SKM-1 treated with dmso at 0.1 percent for 144 hours (cell line): ENCODE data around the gene DMAP1.

ENCODE experiments used
- DNase-seq: peaks from one replicate; lab custom pipeline; 2025; ENCODE audit not compliant: unreplicated experiment; lab: John Stamatoyannopoulos, UW

Gene DMAP1

DNA sequence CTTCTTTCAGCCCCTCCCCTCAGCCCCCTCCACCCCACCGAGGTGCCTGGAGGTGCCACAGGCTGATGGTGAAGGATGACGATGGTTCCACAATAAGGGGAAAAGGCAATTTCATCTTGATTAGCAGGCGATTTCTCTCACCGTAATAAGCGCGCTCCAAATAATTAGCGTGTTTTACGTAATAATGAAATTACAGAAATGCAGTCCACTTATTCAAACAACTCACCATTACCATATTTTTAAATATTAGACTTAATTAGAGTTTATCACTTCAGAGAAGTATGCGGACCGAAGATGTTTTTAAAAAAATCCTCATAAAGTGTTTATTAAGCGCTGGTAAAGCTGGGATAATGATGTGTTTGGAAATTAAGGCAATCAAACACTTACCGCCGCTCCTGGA, 14.9 kb downstream of the DMAP1 start:
- no peak for DNase-seq

DNA sequence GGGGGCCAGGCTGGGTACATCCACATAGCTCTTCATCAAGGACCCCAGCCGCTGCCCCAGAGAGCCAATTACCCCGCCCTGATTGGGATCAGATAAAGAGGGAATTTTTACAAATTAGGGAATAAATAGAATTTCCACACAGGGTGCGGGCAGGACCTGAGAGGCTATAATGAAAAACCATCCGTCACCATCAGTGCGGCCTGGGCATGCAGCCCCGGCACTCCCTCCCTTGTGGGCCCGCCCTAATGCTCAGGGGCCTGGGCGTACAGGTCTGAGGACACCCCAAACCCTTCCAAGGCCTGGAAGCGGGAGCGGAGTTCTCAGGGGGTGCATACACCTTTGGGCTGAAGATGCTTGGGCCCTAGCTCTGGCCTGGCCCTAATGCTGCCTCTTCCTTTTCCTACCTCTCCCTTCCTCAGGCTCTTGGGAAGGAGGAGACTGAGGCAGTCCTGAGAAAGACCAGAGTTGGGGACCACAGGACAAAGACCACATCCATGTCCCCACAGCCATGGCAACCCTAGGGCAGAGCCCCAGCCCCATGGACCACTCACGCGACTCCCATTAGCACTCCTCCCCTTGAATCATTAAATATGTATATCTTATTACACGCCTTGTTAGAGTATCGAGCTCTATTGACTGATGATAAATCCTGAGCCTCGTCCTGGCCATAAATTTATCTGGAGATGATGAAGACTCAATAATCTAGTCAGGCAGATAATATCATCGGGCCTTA, 16.3 kb downstream of the DMAP1 start:
- DNase-seq: no peak

DNA sequence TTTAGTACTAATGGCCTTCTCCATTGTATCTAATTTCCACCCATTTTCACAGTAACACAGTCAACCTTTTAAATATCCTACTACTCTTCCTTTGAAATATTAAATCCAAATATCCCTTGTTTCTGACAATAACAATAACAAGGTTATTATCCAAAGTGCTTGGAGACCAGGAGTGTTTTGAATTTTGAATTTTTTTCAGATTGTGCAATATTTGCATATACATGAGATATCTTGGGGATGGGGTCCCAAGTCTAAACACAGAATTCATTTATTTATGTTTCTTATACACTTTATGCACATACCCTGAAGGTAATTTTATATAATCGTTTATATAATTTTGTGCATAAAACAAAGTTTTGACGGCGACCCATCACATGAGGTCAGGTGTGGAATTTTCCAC, 17.5 kb downstream of the DMAP1 start:
- DNase-seq: no peak

DNA sequence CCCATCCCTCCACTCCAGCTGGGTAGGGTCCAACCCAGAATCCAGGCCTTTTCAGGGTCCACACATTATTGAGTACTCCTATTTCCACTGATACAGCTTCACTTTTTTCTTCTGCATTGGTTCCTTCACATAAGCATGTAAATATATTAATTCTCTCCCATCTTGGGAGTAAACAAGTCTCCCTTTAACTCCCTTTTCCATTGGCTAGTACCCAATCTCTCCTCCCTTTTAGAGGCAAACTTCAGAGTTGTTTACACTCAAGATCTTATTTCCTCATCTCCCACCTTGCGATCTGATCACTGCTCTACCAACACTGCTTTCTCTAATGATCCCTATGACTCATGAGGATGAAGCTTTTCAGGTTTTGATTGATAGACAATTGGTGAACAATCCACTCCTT, 20.3 kb downstream of the DMAP1 start:
- no peak for DNase-seq

DNA sequence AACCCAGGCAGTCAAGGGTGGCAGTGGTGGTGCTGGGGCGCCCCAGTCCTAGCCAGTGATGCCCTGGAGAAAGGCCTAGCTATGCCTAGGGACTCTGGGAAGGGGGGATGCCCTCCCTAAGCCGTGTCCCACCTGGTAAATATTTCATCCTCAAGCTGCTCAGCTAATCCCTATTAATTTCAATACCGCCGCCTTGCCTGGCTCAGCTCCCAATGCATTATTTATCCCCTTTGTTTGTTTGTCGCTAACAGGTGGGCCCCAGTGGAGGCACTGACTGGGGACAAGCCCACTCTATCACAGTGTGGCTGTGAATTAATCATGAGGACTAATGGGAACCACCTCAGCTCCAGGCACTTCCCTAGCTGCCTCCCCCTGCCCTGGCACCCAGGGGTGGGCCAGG, 22.5 kb downstream of the DMAP1 start:
- no peak for DNase-seq

DNA sequence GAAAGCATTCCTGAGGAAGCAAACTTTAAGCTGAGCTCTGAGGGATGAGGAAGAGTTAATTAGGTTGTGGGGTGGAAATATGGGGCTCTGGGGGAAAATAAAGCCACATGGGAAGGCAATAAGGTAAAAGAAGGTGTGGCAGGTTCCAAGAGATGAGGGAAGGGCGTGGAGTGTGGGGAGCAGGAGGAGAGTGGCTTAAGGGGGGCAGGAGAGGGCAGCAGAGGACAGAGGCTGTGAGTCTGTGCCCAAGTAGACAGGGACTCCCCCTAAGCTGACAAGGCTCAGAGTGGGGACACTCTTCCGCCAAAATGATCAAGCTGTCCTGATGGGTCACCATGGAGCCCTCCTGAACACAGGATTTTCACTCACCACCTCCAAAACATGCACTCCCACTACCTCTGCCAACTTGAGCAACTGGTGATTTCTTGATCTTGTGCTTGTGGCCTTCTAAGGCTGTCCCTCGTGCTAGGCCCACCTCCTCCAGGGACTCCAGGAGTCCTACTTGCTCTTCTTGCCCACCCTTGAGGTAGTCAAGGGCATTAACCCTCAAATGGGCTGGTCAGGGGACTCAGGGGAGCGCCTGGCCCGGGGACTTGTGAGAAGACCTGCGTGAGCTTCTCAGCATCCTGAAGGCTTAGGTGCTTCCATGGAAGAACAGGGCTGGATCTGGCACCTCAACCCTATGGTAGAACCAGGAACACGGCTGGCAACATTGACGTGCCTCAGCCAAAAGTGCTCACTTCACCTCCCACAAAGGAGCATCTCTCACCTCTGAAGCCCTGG, 23.4 kb downstream of the DMAP1 start:
- no peak for DNase-seq

DNA sequence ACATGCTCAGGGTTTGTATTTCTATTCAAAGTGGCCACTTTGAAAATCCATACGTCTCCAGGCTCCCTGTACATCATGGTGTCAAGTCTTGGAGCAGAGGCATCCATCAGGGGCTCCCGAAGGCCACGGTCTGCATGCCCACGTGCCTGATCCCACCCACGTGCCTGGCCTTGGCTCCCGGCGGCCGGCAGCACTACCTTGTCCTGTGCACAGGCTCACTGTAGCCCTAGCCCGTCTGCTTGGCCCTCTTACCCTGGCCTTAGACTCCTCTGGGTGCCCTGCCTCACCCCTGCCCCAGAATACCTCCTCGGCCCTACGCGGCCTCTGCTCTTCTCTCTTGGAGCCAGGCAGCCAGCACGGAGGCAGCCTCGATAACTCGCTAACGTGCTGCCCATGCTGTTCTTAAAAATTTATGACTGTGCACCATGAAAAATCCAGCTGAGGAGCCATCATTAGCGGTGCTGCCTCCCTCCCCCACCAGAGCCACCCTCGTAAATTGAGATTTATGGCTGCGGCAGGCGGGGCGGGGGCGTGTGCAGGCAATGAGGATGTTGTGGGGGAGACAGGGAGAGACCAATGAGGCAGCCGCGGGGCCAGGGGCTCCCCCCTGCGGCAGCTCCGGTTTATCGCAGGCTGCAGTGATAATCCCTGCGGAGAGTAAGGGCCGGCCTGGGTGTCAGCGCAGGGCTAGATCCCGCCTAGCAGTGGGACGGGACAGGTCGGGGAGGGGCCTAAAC, 24.6 kb downstream of the DMAP1 start:
- peak; percentile 29 for DNase-seq

DNA sequence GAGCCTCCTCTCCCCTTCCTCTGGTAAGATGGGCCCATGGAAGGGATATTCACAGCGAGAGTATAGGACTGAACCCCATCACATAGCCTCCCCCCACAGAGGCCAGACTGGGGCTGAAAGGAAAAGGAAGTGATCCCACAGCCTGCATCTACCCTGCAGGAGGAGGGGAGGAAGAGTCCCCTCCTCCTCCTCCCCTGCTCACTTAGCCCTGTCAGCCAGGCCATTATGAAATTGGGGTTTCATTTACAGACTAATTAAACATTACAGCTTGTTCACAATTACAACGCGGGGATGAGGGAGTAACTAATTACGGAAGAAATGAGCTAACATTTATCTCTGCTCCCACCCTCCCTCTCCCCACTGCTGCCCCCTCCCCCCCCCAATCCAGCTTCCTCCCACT, 25.4 kb downstream of the DMAP1 start:
- no peak for DNase-seq

DNA sequence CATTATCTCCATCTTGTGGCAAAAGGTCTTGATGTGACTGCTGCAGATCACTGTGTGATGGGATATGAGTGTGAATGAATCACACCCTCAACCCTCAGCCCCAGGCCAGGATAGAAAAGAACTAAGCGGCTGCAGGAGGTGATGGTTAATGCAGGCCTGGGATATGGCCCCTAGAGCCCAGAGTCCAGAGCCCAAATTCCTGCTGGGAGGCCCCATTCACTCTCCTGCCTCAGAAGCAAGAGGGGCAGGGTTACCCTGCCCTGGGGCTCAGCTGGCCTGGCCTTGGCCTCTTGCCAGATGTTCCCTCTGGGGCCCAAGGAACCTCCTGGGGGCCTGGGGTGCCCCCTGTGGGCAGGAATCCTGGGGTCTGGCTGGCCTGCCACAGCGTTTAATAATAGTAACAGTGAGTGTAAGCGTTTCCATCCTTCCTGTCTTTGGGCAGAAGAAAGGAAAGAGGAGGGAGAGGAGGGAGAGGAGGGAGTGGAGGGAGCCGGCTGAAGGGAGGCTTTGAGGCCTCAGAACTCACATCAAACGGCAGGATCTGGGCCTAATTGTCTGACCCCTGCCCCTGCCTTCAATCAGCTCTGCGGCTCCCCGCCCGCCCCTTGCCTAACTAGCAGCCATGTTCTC, 26.2 kb downstream of the DMAP1 start:
- no peak for DNase-seq

DNA sequence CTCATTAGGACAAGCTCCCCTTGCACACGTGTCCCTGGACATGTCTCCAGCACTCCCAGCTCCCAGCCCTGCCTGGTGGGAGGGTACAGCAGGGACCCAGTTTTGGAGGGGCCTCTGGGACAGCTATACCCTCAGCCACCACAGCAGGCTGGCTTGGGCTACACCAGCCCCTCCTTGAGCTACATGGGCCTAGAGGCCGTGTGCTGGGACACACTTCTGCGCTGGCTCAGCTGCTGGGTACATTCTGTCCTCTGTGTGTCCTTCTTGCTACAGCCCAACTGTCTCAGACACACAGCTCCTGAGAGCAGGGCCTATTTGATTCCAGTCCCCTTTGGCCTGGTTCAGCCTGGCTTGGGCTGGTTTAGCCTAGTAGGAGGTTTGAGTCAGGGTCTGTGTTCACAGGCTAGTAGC, 26.7 kb downstream of the DMAP1 start:
- no peak for DNase-seq

DNA sequence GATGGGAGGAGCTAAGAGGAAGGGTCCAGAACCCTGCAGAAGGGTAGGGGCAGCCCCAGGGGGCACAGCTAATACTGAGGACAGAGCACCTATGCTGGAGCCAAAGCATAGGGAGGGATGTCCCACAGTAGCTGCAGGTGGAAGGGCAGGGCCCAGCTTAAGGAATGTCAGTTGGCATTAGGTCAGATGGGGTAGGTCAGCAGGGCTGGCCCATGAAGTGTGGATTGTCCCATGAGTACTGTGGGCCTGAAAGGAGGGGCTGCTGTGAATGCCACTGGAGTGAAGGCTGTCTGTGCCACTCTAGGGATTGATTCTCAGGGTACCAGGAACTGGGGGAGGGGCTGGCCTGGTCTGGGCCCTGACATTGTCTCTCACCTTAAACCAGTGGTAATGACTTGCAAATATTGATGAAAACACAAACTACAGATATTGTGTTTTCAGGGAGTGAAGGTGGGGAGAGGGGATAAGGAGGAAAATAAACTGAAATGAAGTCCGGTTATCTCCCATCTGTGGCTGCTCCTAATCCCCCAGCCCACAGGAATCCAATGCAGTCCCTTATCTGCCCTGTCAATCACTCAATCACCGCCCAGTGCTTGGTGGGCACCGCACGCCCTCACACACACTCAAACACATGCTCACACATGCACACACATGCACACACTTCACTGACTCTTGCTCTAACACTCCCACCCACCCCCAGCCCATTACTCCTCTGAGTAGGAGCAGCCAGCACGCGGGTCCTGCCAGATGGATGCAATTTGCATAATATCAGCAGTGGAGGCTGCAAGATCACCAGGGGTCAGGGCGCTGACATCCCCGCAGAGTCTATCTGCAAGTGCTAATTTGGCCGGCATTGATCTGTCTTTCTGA, 27.8 kb downstream of the DMAP1 start:
- DNase-seq: no peak

DNA sequence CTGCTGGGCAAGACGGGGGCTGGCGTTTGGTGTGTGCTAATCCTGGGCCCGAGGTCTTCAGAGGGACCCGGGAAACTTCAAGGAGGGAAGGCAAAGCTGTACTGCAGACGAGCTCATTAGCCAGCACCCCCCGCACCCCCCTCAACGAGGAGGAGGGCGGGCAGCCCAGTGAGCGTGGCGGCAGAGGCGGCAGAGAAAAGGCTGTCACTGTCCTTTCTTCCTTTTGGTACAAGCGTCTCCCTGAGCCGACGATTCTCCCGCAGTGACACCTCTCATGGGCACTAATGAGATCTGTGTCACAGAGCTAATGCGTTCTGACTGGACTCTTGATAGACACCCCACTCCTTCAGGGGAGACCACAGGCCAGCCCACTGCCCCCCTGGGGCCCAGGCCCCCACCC, 29.5 kb downstream of the DMAP1 start:
- no peak for DNase-seq

DNA sequence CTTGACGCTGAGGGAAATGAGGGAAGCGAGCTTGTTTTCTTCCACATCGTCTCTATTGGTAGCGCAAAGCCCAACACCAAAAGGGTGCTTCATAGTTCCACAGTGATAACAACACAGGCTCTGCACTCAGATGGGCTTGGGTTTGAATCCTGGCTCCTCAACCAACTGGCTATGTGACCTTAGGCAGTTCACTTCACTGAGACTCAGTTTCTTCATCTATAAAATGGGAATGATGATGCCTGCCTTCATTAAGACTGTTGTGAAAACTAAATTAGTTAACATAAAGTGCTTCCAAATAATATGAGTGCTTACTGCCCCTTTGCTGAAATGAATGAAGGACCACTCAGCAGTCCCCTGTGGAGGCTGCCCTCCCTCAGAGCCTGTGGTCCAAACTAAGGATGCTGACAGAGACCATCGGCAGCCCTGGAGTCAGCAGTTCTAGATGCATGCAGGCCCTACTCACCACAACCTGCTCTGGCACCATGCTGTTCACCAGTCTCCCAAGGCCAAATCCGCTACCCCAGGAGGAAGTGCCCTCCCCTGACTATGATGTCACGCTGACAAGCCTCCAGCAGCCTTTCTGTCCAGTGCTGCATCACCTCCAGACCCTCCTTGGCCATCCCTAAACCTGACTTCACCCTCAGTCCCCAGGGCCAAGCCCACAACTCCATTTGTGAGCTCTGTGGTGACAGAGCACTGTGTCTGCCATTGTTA, 30.7 kb downstream of the DMAP1 start:
- DNase-seq: no peak

DNA sequence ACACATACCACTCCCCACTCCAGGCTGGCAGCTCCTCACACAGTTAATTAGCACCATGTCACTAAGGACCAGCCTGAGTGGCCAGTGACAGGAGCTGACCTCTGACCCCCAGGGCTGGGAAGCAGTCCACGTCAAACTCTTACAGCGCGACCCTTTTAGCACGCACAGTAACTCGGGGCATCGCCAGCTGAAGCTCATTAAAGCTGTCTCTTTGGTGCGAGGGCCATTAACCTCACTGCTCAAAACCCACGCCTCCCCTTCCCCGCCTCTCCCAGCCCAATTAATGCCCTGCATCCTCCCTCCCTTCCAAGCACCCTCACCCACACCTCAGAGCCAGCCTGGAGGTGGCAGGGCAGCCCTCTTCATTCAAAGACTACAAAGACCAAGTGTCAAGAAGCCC, 31.7 kb downstream of the DMAP1 start:
- DNase-seq: no peak

DNA sequence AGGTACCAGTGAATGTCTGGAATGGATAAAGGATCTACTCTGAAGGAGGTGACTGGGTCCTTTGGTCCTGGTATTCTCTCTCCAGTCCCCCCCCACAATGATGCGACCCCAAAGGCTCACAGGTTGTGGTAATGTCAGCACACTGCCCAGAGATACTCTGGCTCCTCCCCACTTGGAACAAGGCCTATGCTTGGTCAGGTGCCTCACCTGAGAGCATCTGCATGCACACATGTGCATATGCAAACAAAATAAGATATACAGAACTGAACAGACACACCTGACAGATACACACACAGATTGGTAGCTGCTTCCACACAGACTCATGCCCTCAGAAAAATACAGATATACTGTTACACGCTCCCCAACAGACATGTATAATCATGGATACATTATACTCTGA, 33.5 kb downstream of the DMAP1 start:
- DNase-seq: no peak

DNA sequence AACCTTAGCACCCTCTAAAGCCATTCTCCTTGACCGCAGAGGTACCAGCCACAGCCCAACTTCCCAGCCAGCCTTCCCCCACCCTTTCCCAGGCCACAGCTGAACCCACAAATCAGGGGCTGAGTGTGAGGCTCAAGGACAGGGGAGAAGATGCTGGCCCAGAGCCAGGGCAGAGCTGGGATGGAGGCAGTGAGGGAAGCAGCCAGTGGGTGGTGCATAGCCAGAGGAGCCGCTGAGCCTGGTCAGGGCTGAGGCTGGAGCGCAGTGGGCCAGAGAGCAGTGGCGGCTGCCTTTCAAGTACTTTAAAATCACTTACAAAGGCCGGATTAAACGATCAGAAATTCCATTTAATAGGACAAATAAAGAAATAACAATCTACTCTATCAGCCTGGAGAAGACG, 36.3 kb downstream of the DMAP1 start:
- no peak for DNase-seq

DNA sequence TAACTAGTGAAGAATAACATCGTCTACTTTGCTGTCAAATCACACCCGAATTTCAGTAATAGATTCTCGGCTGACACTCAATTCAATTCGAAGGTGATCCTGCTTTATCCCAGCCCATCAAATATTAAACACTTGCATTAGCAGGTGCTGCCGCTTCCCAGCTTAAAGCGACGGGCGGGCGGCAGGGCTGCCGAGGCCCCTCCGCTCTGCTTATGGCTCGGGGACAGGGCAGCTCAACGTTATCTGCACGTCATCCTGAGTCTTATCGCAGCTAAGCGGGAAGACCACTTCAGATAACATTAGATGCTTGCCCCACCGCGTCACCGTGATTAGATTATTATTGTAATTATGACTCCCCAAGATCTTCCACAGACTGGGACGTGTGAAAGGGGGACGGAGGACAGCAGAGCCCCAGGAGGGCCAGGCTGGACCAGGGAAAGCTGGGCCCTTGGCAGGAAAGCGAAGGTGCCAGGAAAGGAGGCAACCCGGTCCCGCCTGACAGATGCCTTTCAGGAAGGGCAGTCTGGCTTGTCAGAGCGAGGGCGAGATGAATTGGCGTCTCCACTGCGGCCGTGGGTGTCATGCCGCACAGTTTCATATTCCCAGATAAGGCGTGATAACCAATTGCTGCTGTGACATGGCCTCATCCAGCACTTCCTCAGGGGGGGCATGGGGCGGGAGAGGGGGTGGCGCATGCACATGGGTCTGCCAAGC, 37.0 kb downstream of the DMAP1 start:
- no peak for DNase-seq

DNA sequence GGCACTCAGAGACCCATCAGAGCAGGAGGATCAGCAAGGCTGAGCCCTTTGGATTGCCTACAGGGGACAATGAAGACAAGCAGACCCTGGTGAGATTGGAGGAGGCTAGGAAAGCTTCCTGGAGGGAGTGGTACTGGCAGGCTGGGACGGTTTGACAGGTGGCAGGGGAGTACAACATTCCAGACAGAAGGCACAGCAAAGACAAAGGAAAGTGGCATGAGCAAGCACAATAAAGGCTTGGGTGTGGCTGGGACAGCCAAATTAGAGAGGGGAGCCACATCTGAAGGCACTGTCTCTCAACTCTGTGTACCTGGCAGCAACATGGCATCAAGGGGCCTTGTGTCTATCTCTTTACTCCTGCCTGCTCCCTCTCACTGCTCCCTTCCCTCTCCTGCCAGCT, 38.2 kb downstream of the DMAP1 start:
- DNase-seq: no peak

DNA sequence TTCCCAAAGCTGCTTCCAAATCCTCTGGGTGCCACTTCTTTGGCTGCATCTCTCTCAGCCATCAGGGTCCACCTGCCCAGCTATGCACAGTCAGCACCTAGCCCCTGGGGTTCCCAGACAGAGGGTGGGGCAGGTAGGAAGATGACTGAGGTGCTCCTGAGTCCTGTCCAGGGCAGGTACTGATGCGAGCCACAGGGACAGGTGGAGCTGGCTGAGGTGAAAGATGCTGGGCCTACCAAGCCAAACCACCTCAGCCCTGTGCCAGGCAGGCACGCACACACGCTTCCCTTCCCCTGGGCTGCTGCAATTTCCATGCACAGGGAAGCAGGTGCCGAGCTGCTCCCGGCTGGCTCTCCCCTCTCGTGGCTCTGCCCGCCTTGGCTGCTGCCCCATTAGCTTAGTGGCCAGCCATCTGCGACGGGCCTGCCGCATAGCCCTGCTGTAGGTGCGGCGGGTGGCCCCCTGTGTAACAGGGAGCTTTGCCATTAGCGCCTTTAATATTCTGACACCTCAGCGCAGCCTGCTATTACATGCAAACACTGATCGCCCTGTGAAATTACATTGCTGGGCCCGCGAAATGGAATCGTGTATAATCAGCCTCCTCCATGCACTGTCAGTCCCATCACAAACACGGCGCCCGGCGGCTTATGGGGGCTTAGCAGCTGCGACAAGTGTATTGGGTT, 38.9 kb downstream of the DMAP1 start:
- no peak for DNase-seq
